K562 (cell line): Measurements from ENCODE around the gene TSR3. TPM values are rescaled to one million over a fixed set of nuclear protein-coding genes. Genes with fewer than 3 reads are reported as not detected.

Experiments
- ATAC-seq: fragments of 200-7000 bp; cut with Tn5 transposase; 3 replicates; pipeline ENCODE4 v1.9.1; 2020; ENCODE audit warnings: moderate library complexity
- BruUV-seq: library from RNA; stranded (reverse); fragments of 400-500 nt; replicated peaks from 2 replicates; lab custom pipeline; 2021; lab: Mats Ljungman, UMichigan
- CTCF ChIA-PET: fragments of 300-600 bp; formaldehyde crosslinking; extraction: SDS; loops from one replicate; lab custom pipeline; 2021; ENCODE audit warnings: low intra/inter-chr PET ratio; lab: Yijun Ruan, JAX
- POLR2A ChIA-PET: fragments of 300-600, 350-650 bp; sonication (Branson Sonifier 250); formaldehyde crosslinking; extraction: SDS; loops from one replicate; lab custom pipeline; 2021; ENCODE audit warnings: antibody characterized with exemption, inconsistent platforms; lab: Yijun Ruan, JAX
- DNase-seq, 4 experiments: peaks; one replicate each; pipeline versions ENCODE4 v3.0.0 to v3.0.0-alpha.2; 2011 to 2018; ENCODE audit warnings: low spot score in 3 of 4, mixed read lengths in 3 of 4; ENCODE audit errors: extremely low read depth in 1 of 4
- FAIRE-seq: peaks from 2 replicates; lab custom pipeline; 2011; peaks lifted over from hg19 to GRCh38; lab: Jason Lieb, UNC
- H2AFZ ChIP-seq: 2 replicates; pipeline ENCODE4 v1.6.0; 2011; ENCODE audit warnings: low read depth, low read length, control low read depth, inconsistent platforms
- H3K27ac ChIP-seq: fragments of 200-600 bp; 3 replicates; pipeline ENCODE4 v1.8.0; 2011; ENCODE audit warnings: low read depth, mild to moderate bottlenecking, control low read depth, inconsistent platforms, low read length, moderate library complexity, mixed read lengths; ENCODE audit errors: extremely low read depth
- H3K27me3 ChIP-seq, 2 experiments: fragments of 300-600 bp in 1 of 2; 2 replicates in 1 of 2; 3 replicates in 1 of 2; pipeline versions ENCODE4 v1.6.0 to v1.8.0; 2011; ENCODE audit warnings: inconsistent platforms in 2 of 2, low read length in 2 of 2, mild to moderate bottlenecking in 1 of 2, mixed read lengths in 1 of 2, moderate library complexity in 1 of 2; ENCODE audit not compliant: control insufficient read depth in 2 of 2, insufficient read depth in 2 of 2
- H3K36me3 ChIP-seq: fragments of 300-600 bp; 3 replicates; pipeline ENCODE4 v1.8.0; 2011; ENCODE audit warnings: mild to moderate bottlenecking, low read length, inconsistent platforms; ENCODE audit not compliant: control insufficient read depth, insufficient read depth
- H3K4me1 ChIP-seq, 2 experiments: fragments of 200-600 bp in 1 of 2; replicated peaks in 1 of 2; 2 replicates in 1 of 2; 3 replicates in 1 of 2; pipeline versions ENCODE4 v1.5.1 to v1.8.0; 2011; ENCODE audit warnings: inconsistent platforms in 2 of 2, low read length in 2 of 2, mild to moderate bottlenecking in 1 of 2, mixed read lengths in 1 of 2, moderate library complexity in 1 of 2; ENCODE audit not compliant: control insufficient read depth in 2 of 2, insufficient read depth in 2 of 2
- H3K4me2 ChIP-seq: 2 replicates; pipeline ENCODE4 v1.6.1; 2011; ENCODE audit warnings: low read length, control low read depth, inconsistent platforms, mixed read lengths; ENCODE audit not compliant: insufficient read depth
- H3K4me3 ChIP-seq: fragments of 200-600 bp; sonication (generic), shearing (Covaris generic); 2 replicates; pipeline ENCODE4 v1.5.1; 2016; ENCODE audit warnings: control low read depth, inconsistent platforms
- H3K79me2 ChIP-seq: fragments of 200-600 bp; 3 replicates; pipeline ENCODE4 v1.8.0; 2011; ENCODE audit warnings: low read length, inconsistent platforms; ENCODE audit not compliant: control insufficient read depth, insufficient read depth
- H3K9ac ChIP-seq, 2 experiments: 2 replicates each; pipeline versions ENCODE4 v1.6.0 to v1.6.1; 2011; ENCODE audit warnings: low read depth in 2 of 2, low read length in 2 of 2, control low read depth in 1 of 2, inconsistent platforms in 1 of 2, mild to moderate bottlenecking in 1 of 2, mixed read lengths in 1 of 2; ENCODE audit not compliant: insufficient read depth in 1 of 2
- H3K9me1 ChIP-seq: one replicate; pipeline ENCODE4 v1.6.0; 2011; ENCODE audit warnings: inconsistent platforms, mild to moderate bottlenecking, low read length, moderate library complexity; ENCODE audit not compliant: control insufficient read depth, insufficient read depth
- H3K9me3 ChIP-seq: replicated peaks from 2 replicates; pipeline ENCODE4 v1.5.1; 2011; ENCODE audit warnings: low read depth, low read length, inconsistent platforms; ENCODE audit not compliant: control insufficient read depth, insufficient read depth
- H4K20me1 ChIP-seq: replicated peaks from 2 replicates; pipeline ENCODE4 v1.6.1; 2011; ENCODE audit warnings: low read length, inconsistent platforms, mixed read lengths; ENCODE audit not compliant: control insufficient read depth, insufficient read depth
- BDP1 ChIP-seq: IDR thresholded peaks from 3 replicates; pipeline ENCODE4 v1.6.1; 2011; ENCODE audit not compliant: insufficient read length, insufficient read depth
- CTCF ChIP-seq, 3 experiments: IDR thresholded peaks in 2 of 3; conservative IDR thresholded peaks in 1 of 3; 2 replicates each; pipeline ENCODE4 v1.5.1; 2011 to 2012; ENCODE audit warnings: low read length in 3 of 3, mild to moderate bottlenecking in 3 of 3, control low read depth in 2 of 3, improper control_type of control experiment in 1 of 3, inconsistent platforms in 1 of 3, low read depth in 1 of 3, mixed read lengths in 1 of 3, moderate library complexity in 1 of 3; ENCODE audit not compliant: insufficient read depth in 2 of 3
- PCBP1 ChIP-seq: fragments of 200-400 bp; formaldehyde crosslinking; IDR thresholded peaks from 2 replicates; pipeline ENCODE4 v1.6.1; 2018; ENCODE audit warnings: mild to moderate bottlenecking, low read depth, low read length; ENCODE audit not compliant: poor library complexity, severe bottlenecking
- POLR2G ChIP-seq: fragments of 200-400 bp; formaldehyde crosslinking; IDR thresholded peaks from 2 replicates; pipeline ENCODE4 v1.6.1; 2017; ENCODE audit warnings: low read depth, mild to moderate bottlenecking, antibody characterized with exemption, low read length, moderate library complexity
- RAD21 ChIP-seq, 2 experiments: fragments of 250-450 bp in 1 of 2; fragments of 450-650 bp in 1 of 2; sonication (Bioruptor Pico) in 1 of 2; formaldehyde crosslinking in 1 of 2; IDR thresholded peaks in 1 of 2; conservative IDR thresholded peaks in 1 of 2; 2 replicates each; pipeline versions ENCODE4 v1.4.0 to v1.8.0; 2020 to 2022; ENCODE audit warnings: mild to moderate bottlenecking in 2 of 2, moderate library complexity in 1 of 2
- ZFP91 ChIP-seq: sonication (generic); formaldehyde crosslinking; IDR thresholded peaks from 2 replicates; pipeline ENCODE4 v1.8.0; 2022; ENCODE audit warnings: mild to moderate bottlenecking, missing genetic modification reagents
- WGBS: fragments of 100-300 bp; shearing (Covaris generic); methylation state at CpG from one replicate; pipeline ENCODE4 v1.1.6; 2016; ENCODE audit warnings: low coverage, mixed read lengths; ENCODE audit not compliant: insufficient coverage; ENCODE audit errors: missing lambda C conversion rate; 5-methylcytosine and 5-hydroxymethylcytosine counted together
- in situ Hi-C: fragments of 300-500 bp; cut with MboI; formaldehyde crosslinking; loops from 4 replicates; pipeline ENCODE4 v1.15.0; 2018; ENCODE audit warnings: inconsistent platforms, mixed read lengths
- intact Hi-C: fragments of 100-400 bp; cut with micrococcal nuclease; formaldehyde crosslinking; loops from 2 replicates; pipeline ENCODE4 v1.14.2; 2022
- polyA plus RNA-seq, 8 experiments: library from polyadenylated mRNA; depleted of rRNA in 4 of 8; stranded (reverse) in 5 of 8; unstranded in 3 of 8; fragments of >200 nt; fragmentation: Nextera tagmentation in 2 of 8; fragmentation: Illumina TruSeq in 1 of 8; extraction: Ambion mirVana in 2 of 8; extraction: Trizol in 1 of 8; gene quantifications; 2 replicates each; pipeline versions ENCODE4 v1.2.1 to v1.2.3, GENCODE V29; 2011 to 2014; ENCODE audit warnings: inconsistent platforms in 1 of 8, missing spikeins in 1 of 8
- total RNA-seq, 7 experiments: library from RNA; depleted of rRNA in 6 of 7; stranded (reverse); fragments of >200 nt in 6 of 7; fragmentation: Illumina TruSeq in 2 of 7; extraction: Trizol in 2 of 7; gene quantifications; 2 replicates each; pipeline versions ENCODE4 v1.2.1 to v1.2.3, GENCODE V29; 2011 to 2021; ENCODE audit warnings: low replicate concordance in 1 of 7
- TF ChIP-seq, protein P1 (sequence below): sonication (generic); formaldehyde crosslinking; IDR thresholded peaks from 2 replicates; pipeline ENCODE4 v1.8.0; 2022; ENCODE audit warnings: missing genetic modification reagents, mild to moderate bottlenecking, moderate library complexity, borderline replicate concordance

The TSR3 gene
- total and polyA plus RNA-seq, 9 of the 15 experiments (the other 6 are each of a cell fraction or from before 2014, with no cell fraction given), result 1.5 to 74.8 (median 16.5) TPM

GRCh38 chr16:1346422-1347285, 5.0 kb downstream of the TSR3 start (continued):
- peak; percentile 56 to 62 (median 57) for TF ChIP-seq CTCF (IDR thresholded peaks at IDR 0.05 in 2 of 3, conservative IDR thresholded peaks at IDR 0.05 in 1 of 3; ENCODE audit: insufficient read depth in 2 of 3, low read depth in 1 of 3, low read length in 3 of 3)
- peak in 1 of 2 experiments; percentile 54; a peak in 2 of 4 replicates for TF ChIP-seq RAD21 (CRISPR knock-in tag; conservative IDR thresholded peaks at IDR 0.05 in 1 of 2, IDR thresholded peaks at IDR 0.05 in 1 of 2)
- TF ChIP-seq BDP1, result no peak

DNA sequence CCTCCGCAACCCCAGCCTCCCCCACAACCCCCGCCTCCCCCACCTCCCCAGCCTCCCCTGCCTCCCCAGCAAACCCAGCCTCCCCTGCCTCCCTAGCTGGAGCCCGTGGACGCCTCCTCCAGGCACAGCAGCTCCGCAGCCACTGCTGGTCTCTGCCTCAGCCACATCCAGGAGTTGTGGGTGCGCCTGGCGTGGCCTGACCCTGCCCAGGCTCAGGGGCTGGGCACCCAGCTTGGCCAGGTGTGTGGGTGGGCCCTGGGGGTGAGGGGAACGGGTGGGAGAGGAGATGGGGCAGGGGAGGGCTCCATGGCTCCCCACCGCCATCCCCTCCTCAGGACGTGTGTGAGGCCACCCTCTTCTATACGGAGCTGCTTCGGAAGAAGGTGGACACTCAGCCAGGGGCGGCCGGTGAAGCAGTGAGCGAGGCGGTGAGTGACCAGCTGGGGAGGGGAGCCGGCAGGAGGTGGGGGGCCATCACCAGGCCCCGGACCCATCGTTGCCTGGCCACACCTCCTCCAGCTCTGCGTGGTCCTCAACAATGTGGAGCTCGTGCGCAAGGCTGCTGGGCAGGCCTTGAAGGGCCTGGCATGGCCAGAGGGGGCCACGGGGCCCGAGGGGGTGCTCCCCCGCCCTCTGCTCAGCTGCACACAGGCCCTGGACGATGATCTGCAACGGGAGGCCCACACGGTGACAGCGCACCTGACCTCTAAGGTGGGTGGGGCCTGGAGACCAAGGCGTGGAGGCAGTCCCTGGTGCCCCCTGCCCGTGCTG, 5.8 kb downstream of the TSR3 start:
- Histone ChIP-seq H3K27ac (no peak overlapping the region), H3K9me1 (no peaks in the 10 kb centered on the region), H2AFZ (no peak overlapping the region), H4K20me1 (peaks cover 14% of the 10 kb centered on the region), H3K4me1 (peaks cover 8 to 91% of the 10 kb centered on the region in 2 experiments), H3K4me2 (no peak overlapping the region), H3K36me3 (peaks cover 22% of the 10 kb centered on the region; the same call in 1 of the 3 replicates), H3K4me3 (no peak overlapping the region), H3K27me3 (no peaks in the 10 kb centered on the region), H3K79me2 (peaks cover 4% of the 10 kb centered on the region; the same call in 2 of the 3 replicates), H3K9ac (peak overlapping the region in 1 of 2 experiments; percentile 43; a peak in 1 of 4 replicates), H3K9me3 (no peaks in the 10 kb centered on the region)
- in situ Hi-C loops (no loop called here), intact Hi-C loops (loop anchor here (10.0 kb wide), 1 partner anchor 51 kb away; no protein-coding TSS in a partner anchor)
- ATAC-seq, result no peak
- POLR2A ChIA-PET, result interaction anchor here (0.9 to 1.7 kb wide), 4 partner anchors 11 to 35 kb away, joined by 3 to 7 read pairs (median 4); no protein-coding TSS in a partner anchor
- TF ChIP-seq PCBP1, result peak; percentile 40
- TF ChIP-seq, protein P1, sequence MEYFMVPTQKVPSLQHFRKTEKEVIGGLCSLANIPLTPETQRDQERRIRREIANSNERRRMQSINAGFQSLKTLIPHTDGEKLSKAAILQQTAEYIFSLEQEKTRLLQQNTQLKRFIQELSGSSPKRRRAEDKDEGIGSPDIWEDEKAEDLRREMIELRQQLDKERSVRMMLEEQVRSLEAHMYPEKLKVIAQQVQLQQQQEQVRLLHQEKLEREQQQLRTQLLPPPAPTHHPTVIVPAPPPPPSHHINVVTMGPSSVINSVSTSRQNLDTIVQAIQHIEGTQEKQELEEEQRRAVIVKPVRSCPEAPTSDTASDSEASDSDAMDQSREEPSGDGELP (CRISPR knock-in tag), result peak; percentile 23; the same call in 1 of the 2 replicates
- TF ChIP-seq POLR2G, result peak; percentile 65
- TF ChIP-seq ZFP91 (CRISPR knock-in tag), result no peak
- BruUV-seq, result no TSS peak
- 46% methylated on average over 17 of the region's 31 CpGs for WGBS
- CTCF ChIA-PET, result no interaction called here
- no peak for DNase-seq
- no peak for FAIRE-seq
